Middle frontal gyrus (tissue), 1 donor: ENCODE results near the gene ABHD5.
"Not testable (repeated sequence)": the region's sequence is repeated elsewhere in the genome, so short reads cannot be mapped to it uniquely, and the experiment has no call there.

Source experiments
- DNase-seq: peaks from one replicate; pipeline ENCODE4 v3.0.0-alpha.2; 2015; ENCODE audit warnings: low spot score; ENCODE audit errors: extremely low spot score

ABHD5 gene

DNA sequence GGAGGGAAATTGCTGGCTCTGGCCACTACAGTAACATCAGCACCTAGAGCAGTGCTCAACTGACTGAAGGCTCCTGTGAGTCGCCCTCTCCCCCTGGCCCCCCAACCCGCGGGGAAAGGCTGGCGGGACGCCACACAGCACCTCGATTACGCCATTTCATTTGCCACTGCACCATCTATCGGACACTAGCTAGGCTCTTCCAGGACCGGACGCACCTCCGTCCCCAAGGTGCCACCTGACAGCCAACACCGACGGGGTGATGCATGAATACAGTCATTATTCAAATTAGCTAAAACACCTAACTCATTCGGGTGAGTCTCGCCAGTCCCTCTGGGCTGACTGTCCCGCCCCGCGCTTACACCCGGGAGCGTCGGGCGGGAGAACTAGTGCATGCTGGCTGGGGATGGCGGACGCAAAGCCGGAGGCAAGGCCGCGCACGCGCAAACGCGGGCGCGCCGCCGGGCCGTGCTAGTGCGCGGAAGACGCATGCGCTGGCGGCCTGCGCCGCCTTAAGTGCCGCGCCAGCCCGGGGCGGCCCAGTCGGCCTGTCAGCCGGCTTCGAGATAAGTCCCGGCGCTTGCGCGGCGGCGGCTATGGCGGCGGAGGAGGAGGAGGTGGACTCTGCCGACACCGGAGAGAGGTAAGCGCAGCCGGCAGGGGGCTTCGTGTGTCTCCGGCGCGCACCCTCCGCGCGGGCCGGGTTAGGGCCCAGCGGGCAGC, at the start of gene ABHD5:
ABHD5 (plus strand) TSS at position 539 of the 720 bp plus-strand sequence; CDS start at position 594, 55 bp downstream.
- DNase-seq: peak; percentile 90

DNA sequence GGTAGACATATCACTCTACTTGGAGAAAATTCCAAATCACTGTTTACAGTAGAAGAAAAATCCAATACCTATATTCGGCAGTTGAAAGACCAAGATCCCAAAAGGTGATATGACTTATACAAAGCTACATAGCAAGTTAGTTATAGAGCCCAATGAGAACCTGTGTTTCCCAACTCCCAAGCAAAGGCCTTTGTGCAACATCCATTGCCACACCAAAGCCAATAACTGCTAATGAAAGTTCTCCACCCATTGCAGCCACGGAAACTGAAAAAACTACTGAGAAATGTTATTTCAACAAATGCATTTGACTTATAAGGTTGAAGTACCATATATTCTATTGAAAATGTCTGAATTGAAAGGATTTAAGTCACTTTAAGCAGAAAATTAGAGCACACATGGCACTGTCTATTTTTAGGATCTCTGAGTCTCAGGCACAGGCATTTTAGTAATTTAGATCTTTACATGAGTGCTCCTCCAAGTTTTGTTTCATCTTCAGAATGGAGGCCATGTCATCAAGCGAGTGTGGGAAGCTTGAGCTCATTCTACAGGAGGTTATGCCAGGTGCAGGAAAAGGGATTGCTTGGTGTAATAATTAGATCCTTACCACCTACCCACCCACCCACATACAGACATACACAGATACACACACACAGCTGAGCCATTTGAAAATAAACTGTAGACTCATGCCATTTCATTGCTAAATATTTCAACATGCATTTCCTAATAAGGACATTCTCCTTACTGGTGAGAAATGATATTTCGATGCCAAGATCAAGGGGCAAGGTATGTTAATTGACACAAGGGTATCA, 49.2 kb upstream of the ABHD5 start:
- no peak for DNase-seq

DNA sequence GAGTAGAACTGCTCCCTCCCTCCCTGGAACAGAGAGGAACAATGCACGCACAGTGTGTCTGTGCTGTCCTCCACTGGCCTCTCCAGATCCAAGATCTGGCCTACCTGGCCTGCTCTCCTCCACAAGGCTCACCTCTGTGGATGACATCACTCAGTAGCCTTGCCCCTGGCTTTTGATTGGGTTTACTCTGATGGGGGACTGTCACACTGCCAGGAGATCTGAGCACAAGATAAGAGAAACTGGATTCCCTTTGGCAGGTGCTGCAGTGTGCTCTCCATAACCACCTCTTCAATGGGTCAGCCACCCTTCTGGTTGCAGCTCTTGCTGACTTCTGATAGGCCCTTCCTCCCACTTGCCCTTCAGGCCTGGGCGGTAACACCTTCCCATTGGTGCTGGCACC, 46.3 kb upstream of the ABHD5 start:
- DNase-seq: no peak

DNA sequence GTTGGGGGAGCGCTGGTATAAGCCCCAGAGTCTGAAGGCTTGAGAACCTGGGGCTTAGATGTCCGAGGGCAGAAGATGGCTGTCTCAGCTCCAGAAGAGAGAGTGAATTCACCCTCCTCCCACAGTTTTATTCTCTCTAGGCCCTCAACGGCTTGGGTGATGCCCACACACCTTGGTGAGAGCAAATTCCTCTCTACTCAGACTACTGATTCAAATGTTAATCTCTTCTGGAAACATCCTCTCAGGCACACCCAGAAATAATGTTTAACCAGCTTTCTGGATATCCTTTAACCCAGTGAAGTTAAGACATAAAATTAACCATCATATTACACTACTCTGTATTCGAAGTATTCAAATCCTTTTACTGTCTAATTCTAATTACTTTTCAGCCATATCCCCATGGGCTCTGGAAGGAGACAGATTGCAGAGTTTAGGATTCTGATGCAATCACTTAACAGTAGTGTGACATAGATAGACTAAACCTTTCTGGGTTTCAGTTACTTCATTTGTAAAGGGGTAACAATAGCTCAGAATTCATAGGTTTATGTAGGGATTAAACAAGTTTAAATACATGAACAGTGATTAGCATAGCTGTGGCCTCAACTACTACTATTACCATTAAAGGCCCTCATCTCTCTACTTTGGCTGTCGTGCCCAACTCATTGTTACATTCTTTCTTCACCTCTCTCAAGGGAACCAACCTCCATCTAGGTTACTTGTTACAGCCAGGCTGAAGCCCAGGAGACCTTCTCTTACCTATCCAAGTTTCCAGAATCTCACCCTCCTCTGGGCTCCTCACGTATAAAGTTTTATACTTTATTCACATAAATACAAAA, 43.2 kb upstream of the ABHD5 start:
- no peak for DNase-seq

DNA sequence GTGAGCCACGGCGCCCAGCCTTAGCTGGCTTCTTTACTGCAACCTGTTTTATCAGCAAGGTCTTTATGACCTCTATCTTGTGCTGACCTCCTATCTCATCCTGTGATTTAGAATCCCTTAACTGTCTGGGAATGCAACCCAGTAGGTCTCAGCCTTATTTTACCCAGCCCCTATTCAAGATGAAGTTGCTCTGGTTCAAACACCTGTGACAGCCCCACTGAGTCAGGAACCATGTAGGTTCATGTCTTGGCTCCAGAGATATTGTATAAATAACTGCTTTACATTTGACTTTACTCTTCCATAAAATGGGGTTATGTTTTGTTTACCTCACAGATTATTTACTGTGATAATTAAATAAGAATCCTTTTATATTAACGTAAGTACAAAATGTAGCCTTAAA, 41.8 kb upstream of the ABHD5 start:
- DNase-seq: no peak

DNA sequence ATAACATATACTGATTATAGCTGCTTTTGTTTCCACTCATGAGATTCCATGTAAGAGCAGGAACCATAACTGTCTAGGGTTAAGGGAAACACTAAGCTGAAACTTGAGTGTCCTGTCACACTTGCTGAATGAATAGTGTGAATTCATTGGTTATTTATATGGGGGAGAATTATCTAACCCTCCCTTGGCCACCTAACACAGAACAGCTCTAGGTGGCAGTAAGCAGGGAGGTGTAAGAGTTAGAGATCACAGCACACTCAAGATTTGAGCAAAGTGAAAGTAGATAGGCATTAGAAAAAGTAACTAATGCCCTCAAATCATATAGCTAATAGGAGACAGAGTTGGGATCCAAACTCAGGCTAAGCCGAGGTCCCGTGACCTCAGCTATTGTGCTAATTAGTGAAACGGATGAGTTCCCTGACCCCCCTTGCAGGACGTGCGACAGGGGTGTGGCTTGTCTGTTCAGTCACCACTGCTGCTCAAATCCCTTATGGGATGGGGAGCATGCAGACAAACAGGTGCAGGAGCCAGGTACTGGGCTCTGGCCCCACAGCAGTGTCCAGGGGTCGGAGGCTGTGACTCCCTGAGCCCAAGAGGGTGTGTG, 41.3 kb upstream of the ABHD5 start:
- no peak for DNase-seq

DNA sequence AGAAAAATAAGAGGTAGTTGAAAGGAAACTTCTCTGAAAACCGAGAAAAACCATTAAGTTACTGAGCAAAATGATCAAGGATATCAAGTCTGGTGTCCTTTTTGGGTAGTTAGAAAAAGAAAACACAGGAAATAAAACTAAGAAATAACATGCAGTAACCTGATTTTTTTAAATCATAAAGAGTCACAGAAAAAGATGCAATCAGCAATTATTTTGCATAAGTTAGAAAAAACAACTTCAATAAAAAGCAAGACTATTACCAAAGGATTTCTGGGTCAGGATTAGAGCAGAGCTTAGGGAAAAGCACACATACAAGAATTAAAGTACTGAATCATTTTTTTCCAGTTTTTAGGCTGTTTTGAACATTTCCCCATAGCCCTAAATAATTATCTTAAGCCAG, 40.4 kb upstream of the ABHD5 start:
- no peak for DNase-seq

DNA sequence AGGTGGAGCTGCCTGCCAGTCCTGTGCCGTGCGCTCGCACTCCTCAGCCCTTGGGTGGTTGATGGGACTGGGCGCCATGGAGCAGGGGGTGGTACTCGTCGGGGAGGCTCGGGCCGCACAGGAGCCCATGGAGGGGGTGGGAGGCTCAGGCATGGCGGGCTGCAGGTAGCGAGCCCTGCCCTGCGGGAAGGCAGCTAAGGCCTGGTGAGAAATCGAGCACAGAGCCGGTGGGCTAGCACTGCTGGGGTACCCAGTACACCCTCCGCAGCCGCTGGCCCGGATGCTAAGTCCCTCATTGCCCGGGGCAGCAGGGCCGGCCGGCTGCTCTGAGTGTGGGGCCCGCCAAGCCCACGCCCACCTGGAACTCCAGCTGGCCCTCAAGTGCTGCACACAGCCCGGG, 34.3 kb upstream of the ABHD5 start:
- DNase-seq: not testable (repeated sequence)

DNA sequence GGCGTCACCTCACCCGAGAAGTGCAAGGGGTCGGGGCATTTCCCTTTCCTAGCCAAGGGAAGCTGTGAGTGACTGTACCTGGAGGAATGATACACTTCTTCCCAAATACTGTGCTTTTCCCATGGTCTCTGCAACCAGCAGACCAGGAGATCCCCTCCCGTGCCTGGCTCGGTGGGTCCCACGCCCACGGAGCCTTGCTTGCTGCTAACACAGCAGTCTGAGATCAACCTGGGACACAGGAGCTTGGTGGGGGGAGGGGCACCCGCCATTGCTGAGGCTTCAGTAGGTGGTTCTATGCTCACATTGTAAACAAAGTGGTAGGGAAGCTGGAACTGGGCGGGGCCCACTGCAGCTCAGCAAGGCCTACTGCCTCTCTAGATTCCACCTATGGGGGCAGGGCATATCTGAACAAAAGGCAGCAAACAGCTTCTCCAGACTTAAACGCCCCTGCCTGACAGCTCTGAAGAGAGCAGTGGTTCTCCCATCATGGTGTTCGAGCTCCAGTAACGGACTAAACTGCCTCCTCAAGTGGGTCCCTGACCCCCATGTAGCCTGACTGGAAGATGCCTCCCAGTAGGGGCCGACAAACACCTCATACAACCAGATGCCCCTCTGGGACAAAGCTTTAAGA, 31.4 kb upstream of the ABHD5 start:
- DNase-seq: no peak

DNA sequence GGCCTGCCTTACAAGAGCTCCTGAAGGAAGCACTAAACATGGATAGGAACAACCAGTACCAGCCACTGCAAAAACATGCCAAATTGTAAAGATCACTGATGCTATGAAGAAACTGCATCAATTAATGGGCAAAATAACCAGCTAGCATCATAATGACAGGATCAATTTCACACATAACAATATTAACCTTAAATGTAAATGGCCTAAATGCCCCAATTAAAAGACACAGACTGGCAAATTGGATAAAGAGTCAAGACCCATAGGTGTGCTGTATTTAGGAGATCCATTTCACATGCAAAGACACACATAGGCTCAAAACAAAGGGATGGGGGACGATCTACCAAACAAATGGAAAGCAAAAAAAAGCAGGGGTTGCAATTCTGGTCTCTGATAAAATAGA, 29.4 kb upstream of the ABHD5 start:
- not testable (repeated sequence) for DNase-seq

DNA sequence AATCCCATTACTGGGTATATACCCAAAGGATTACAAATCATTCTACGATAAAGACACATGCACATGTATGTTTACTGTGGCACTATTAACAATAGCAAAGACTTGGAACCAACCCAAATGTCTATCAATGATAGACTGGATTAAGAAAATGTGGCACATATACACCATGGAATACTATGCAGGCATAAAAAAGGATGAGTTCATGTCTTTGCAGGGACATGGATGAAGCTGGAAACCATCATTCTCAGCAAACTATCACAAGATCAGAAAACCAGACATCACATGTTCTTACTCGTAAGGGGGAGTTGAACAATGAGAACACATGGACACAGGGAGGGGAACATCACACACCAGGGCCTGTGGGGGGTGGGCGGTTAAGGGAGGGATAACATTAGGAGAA, 25.7 kb upstream of the ABHD5 start:
- DNase-seq: not testable (repeated sequence)

DNA sequence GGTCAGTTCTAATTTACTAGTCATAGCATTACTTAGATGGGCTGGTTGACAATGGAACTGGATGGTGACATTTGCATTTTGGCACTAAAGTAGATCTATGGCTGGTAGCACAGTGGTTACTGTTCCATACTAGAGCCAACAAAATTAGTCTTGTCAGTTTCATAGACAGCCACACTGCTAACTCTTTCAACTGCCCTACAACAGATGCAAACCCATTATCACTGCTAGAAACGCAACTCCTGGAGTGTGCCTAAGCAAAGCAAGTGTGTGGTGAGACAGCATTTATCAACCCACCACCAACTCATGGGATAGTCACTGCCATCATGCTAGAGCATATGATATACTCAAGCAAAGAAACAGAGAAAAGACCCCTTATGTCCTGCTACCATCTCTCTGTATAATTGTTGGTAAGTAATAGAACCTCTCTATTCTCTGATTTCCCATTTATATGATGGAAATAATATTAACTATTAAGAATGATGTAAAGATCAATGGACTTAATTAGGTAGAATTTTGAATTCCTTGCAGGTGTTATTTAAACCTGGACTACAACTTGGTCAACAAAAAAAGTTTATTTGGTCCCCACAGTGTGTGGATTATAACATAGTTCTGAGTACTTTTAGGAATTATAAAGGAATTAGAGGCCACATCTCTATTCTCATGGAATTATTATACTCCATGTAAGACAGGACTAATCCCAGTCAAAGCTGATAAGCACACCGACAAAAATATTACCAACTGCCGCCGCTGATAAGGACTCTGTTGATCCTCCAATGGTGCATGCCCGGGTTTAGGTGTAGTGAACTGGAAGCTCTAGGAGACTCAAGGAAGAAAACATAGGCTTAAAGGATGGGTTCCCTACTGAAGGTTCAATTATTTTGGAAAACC, 19.9 kb upstream of the ABHD5 start:
- no peak for DNase-seq

DNA sequence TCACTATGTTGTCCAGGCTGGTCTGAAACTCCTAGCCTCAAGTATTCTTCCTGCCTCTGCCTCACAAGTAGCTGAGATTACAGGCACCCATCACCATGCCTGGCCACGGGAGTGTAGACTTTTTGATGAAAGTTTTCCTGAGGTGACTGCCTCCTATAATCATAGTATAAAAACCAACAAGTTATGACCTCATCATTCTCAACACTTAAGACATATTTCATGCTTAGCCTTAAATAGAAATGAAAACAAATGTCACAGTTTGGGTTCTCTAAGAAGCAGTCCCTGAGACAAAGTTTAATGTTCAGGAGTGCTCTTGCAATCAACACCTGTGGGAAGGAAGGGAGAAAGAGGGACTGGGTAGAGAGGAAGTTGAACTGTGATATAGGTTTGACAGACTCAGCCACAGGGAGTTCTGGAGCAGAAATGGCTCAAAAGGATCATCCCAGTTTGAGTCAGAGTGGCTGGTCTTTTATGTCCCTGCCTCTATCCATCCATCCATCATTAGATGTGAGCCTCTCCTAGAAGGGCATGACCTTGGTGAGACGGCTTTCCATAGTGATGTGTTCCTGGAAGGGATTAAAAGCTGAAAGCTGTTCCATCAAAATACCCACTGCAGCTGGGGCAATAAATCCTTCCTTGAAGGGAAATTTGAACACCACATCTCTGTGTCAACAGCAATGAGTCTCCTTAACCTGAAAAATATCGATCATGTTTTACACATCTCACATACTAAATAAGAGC, 16.2 kb upstream of the ABHD5 start:
- DNase-seq: no peak

DNA sequence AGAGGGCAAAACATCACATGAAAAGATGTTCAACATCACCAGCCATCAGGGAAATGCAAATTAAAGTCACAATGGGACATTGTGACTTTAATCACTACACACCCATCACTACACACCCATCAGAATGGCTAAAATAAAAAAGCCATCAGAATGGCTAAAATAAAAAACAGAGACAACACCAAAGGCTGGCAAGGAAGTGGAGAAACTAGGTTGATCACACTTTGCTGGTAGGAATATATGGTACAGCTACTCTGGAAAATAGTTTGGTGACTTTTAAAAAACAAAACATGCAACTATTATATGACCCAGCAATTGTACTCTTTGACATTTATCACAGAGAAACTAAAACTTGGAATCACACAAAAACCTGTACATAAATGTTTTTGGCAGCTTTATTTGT, 15.1 kb upstream of the ABHD5 start:
- no peak for DNase-seq

DNA sequence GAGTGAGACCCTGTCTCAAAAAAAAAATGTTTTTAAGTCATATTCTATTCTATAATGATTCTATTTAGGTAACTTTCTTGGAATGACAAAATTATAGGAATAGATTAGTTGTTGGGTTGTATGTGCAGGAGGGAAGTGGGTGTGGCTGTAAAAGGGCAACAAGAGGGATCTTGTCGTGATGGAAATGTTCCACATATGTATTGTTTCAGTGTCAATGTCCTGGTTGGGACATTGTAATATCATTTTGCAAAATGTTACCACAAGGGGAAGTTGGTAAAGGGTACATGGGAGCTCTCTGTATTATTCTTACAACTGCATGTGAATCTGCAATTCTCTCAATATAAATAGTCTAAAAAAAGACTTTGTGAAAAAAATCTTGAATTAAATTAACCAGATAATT, 14.3 kb upstream of the ABHD5 start:
- DNase-seq: no peak

DNA sequence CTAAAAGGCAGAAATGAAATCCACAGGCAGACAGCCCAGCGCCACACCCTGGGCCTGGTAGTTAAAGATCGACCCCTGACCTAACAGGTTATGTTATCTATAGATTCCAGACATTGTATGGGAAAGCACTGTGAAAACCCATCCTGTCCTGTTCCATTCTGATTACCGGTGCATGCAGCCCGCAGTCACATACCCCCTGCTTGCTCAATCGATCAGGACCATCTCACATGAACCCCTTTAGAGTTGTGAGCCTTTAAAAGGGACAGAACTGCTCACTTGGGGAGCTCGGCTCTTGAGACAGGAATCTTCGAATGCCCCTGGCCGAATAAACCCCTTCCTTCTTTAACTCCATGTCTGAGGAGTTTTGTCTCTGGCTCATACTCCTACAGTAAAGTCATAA, 12.4 kb upstream of the ABHD5 start:
- not testable (repeated sequence) for DNase-seq

DNA sequence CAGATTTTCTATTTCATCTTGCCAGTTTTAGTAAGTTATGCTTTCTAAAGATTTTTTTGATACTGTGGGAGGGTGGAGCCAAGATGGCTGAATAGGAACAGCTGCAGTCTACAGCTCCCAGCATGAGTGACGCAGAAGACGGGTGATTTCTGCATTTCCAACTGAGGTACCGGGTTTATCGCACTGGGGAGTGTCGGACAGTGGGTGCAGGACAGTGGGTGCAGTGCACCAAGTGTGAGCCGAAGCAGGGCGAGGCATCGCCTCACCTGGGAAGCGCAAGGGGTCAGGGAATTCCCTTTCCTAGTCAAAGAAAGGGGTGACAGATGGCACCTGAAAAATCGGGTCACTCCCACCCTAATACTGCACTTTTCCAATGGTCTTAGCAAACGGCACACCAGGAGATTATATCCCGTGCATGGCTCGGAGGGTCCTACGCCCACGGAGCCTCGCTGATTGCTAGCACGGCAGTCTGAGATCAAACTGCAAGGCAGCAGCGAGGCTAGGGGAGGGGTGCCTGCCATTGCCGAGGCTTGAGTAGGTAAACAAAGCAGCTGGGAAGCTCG, 11.8 kb upstream of the ABHD5 start:
- not testable (repeated sequence) for DNase-seq

DNA sequence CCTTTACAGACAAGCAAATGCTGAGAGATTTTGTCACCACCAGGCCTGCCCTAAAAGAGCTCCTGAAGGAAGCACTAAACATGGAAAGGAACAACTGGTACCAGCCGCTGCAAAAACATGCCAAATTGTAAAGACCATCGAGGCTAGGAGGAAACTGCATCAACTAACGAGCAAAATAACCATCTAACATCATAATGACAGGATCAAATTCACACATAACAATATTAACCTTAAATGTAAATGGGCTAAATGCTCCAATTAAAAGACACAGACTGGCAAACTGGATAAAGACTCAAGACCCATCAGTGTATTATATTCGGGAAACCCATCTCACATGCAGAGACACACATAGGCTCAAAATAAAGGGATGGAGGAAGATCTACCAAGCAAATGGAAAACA, 9.9 kb upstream of the ABHD5 start:
- DNase-seq: not testable (repeated sequence)

DNA sequence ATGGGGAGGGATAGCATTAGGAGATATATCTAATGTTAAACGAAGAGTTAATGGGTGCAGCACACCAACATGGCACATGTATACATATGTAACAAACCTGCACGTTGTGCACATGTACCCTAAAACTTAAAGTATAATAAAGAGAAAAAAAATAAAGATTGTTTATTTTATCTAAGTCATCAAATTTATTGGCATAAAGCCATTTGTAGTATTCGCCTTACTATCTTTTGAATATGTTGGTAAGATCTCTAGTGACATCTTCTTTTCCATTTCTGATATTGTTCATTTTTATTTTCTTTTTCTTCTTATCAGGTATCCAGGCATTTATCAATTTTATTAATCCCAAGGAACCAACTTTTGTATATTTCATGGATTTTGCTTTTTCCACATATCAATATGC, 5.8 kb upstream of the ABHD5 start:
- no peak for DNase-seq
